GM12878 (cell line): Measurements from ENCODE around the gene CLDN10.

Experiments
- RAD21 ChIP-seq: IDR thresholded peaks from 2 replicates; pipeline ENCODE4 v1.6.1; 2011; ENCODE audit warnings: mild to moderate bottlenecking, low read depth, low read length, moderate library complexity; ENCODE audit not compliant: insufficient read depth
- SMAD1 ChIP-seq: fragments of 450-650 bp; IDR thresholded peaks from 2 replicates; pipeline ENCODE4 v1.6.1; 2018; ENCODE audit warnings: mild to moderate bottlenecking, low read depth; ENCODE audit not compliant: partially characterized antibody
- STAT1 ChIP-seq: fragments of 450-650 bp; conservative IDR thresholded peaks from 2 replicates; pipeline ENCODE4 v1.6.1; 2014; ENCODE audit warnings: antibody characterized with exemption, mild to moderate bottlenecking
- TF ChIP-seq, protein P1 (sequence below): fragments of 450-650 bp; IDR thresholded peaks from 2 replicates; pipeline ENCODE4 v1.6.1; 2016; ENCODE audit warnings: mild to moderate bottlenecking
- TF ChIP-seq, protein P2 (sequence below): IDR thresholded peaks from 2 replicates; pipeline ENCODE4 v1.6.1; 2011; ENCODE audit warnings: low read depth, low read length, improper control_type of control experiment, borderline replicate concordance
- TF ChIP-seq, protein P3 (sequence below): fragments of 450-650 bp; formaldehyde crosslinking; IDR thresholded peaks from 2 replicates; pipeline ENCODE4 v1.4.0; 2020; ENCODE audit warnings: mild to moderate bottlenecking, moderate library complexity

DNA sequence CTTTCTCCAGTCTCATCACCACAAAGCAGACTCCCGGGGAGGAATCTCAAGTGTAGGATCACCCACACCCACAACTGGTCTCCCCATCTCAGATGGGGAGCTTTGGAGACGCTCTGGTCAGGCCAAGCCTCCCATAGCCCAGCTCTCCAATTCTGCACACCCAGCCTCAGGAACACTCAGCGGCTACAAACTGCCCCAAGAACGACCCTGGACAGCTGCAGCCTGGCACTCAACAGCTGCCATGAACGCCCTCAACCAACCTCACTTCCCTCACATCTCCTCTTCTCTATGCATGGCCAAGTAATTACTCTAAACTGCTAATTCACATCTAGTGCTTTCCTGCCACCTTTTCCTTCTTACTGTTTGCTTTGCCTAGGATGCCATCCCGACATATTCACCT is 49.4 kb downstream of the CLDN10 start:
- TF ChIP-seq, protein P1, sequence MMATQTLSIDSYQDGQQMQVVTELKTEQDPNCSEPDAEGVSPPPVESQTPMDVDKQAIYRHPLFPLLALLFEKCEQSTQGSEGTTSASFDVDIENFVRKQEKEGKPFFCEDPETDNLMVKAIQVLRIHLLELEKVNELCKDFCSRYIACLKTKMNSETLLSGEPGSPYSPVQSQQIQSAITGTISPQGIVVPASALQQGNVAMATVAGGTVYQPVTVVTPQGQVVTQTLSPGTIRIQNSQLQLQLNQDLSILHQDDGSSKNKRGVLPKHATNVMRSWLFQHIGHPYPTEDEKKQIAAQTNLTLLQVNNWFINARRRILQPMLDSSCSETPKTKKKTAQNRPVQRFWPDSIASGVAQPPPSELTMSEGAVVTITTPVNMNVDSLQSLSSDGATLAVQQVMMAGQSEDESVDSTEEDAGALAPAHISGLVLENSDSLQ, result no peak
- TF ChIP-seq, protein P2, sequence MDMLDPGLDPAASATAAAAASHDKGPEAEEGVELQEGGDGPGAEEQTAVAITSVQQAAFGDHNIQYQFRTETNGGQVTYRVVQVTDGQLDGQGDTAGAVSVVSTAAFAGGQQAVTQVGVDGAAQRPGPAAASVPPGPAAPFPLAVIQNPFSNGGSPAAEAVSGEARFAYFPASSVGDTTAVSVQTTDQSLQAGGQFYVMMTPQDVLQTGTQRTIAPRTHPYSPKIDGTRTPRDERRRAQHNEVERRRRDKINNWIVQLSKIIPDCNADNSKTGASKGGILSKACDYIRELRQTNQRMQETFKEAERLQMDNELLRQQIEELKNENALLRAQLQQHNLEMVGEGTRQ, result no peak
- TF ChIP-seq, protein P3, sequence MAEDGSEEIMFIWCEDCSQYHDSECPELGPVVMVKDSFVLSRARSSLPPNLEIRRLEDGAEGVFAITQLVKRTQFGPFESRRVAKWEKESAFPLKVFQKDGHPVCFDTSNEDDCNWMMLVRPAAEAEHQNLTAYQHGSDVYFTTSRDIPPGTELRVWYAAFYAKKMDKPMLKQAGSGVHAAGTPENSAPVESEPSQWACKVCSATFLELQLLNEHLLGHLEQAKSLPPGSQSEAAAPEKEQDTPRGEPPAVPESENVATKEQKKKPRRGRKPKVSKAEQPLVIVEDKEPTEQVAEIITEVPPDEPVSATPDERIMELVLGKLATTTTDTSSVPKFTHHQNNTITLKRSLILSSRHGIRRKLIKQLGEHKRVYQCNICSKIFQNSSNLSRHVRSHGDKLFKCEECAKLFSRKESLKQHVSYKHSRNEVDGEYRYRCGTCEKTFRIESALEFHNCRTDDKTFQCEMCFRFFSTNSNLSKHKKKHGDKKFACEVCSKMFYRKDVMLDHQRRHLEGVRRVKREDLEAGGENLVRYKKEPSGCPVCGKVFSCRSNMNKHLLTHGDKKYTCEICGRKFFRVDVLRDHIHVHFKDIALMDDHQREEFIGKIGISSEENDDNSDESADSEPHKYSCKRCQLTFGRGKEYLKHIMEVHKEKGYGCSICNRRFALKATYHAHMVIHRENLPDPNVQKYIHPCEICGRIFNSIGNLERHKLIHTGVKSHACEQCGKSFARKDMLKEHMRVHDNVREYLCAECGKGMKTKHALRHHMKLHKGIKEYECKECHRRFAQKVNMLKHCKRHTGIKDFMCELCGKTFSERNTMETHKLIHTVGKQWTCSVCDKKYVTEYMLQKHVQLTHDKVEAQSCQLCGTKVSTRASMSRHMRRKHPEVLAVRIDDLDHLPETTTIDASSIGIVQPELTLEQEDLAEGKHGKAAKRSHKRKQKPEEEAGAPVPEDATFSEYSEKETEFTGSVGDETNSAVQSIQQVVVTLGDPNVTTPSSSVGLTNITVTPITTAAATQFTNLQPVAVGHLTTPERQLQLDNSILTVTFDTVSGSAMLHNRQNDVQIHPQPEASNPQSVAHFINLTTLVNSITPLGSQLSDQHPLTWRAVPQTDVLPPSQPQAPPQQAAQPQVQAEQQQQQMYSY, result no peak
- TF ChIP-seq RAD21, result no peak
- no peak for TF ChIP-seq STAT1
- no peak for TF ChIP-seq SMAD1
